Raji (cell line): ENCODE data around the gene DNASE1L2.
A peak's percentile ranks its signal among the peaks of the same experiment; 100 is the strongest.

ENCODE experiments used
- POLR2A ChIP-seq: IDR thresholded peaks from 2 replicates; pipeline ENCODE4 v1.6.1; 2011; ENCODE audit warnings: low read depth, low read length, control low read depth; ENCODE audit not compliant: insufficient read depth

Gene DNASE1L2

DNA sequence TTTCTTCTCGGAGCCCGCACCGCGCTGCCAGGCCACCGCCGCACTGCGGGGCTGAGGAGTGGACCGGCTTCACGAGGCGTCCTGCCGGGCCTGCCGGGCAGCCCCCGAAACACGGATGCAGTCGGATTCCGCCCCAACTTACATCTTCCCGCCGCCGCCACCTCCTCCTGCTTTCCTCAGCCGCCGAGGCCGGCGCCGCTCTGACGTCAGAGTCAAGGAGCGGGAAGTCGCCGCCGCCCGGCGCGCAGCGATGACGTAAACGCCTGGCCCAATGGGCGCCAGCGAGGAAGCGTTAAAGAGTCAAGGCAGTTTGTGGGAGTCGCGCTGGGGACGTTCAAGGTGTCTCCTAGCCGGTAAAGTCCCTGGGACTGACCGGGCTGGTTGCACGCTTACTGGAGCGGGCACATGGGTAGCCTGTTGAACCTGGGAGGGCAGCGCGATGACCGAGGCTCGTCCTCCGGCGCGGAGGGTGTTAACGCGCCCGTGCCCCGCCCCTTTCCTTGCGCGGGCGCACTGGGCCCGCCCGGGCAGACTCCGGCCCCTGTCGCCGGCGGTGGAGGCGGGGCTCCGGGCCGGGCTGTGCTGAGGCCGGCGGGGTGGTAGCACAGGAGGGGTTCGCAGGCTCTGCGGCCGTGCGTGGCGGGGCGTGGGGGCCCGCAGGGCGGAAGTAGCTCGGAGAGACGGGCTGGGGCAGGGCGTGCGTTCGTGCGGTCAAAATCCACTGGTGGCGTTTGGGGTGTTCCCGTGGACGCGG, 31.8 kb downstream of the DNASE1L2 start, which contains the start of gene RNPS1:
RNPS1 (minus strand) TSS at position 214 of the 754 bp plus-strand sequence. CDS start 3,483 bp downstream, outside the sequence.
- peak; percentile 89 for TF ChIP-seq POLR2A

DNA sequence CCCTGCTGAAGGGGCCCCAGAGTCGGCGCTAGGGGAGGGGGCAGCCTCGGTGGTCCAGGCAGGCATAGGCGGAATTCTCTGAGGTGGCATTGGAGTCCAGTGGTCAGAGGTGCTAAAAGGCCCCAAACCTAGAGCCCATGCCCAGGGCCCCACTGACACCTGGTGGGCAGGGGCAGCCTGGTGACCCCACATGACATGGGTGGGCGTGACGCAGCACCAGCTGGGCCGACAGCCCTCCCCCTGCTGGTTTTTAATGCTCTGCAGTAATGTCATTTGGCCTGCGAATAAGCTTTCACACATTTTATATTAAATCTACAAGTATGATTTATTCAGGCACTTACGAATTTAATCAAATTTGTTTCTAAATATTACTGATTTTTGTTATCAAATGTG, 33.8 kb downstream of the DNASE1L2 start:
- TF ChIP-seq POLR2A: no peak

- TF ChIP-seq POLR2A: peak; percentile 30; the same call in 1 of the 2 replicates
Observed at GRCh38 chr16:2270588-2271470, 34.6 kb downstream of the DNASE1L2 start.

GRCh38 chr16:2271848-2272461, 35.7 kb downstream of the DNASE1L2 start:
- TF ChIP-seq POLR2A: no peak

DNA sequence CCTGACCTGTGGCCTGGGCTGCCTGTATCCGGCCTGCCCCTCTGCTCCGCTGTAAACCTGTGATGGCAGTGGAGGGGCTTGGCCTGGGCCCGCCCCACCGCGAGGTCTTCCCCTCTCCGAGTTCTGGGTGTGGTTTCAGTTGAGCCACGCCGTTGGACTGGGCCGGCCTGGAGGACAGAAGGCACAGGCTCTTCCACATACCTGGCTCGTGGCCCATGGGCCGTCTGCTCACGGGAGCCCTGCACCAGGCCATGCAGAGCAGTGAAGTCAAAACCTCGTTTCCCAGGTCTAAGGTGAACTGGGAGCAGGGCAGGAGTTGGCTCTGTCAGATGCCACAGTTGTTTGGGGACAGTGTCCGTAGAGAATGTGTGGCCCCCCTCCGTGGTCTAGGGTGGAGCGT, 37.2 kb downstream of the DNASE1L2 start:
- no peak for TF ChIP-seq POLR2A

GRCh38 chr16:2273931-2274330, 37.7 kb downstream of the DNASE1L2 start:
- no peak for TF ChIP-seq POLR2A

GRCh38 chr16:2275476-2276367, 39.5 kb downstream of the DNASE1L2 start:
- 0 out of 2 replicates have a peak, but pooled peaks have one; percentile 23 for TF ChIP-seq POLR2A

DNA sequence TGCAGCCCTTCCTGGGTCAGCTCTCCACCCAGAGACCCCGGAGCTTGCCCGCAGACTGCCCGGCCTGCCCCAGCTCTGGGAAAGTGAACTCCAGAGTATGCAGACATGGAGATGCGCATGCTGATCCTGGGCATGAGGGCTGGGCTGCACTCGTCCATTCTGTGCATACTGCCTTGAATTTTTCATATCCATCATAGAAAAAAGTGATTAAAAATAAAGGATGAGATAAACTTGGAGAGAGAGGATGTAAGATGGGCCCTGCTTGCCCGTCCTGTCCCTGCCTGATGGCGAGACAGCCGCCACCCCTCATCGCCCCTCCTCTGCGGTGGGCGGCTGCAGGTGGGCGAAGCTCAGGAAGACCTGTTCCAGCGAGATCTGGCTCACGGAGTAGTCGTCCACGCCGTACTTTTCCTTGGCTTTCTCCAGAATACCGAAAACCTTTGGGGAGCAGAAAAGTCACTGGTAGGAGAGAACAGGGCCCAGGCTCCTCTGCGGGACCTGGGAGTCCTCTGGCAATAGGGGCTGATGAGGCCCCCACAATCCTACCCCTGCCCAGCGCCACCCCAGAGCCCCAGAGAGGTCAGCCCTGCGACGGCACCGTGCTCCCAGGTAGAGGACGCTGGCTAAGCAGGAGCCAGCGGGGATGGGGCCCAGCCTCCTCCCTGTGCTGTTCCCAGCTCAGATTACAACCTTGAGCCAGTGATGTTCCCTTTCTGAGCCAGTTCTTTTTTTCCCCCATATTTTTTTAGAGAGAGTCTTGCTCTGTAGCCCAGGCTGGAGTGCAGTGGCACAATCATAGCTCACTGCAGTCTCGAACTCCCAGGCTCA, 40.3 kb downstream of the DNASE1L2 start:
- no peak for TF ChIP-seq POLR2A

- TF ChIP-seq POLR2A: no peak
Observed at GRCh38 chr16:2277466-2278271, 41.4 kb downstream of the DNASE1L2 start.

GRCh38 chr16:2278272-2278608, 42.0 kb downstream of the DNASE1L2 start:
- no peak for TF ChIP-seq POLR2A

- TF ChIP-seq POLR2A: no peak
Observed at GRCh38 chr16:2278956-2279800, 42.9 kb downstream of the DNASE1L2 start.

DNA sequence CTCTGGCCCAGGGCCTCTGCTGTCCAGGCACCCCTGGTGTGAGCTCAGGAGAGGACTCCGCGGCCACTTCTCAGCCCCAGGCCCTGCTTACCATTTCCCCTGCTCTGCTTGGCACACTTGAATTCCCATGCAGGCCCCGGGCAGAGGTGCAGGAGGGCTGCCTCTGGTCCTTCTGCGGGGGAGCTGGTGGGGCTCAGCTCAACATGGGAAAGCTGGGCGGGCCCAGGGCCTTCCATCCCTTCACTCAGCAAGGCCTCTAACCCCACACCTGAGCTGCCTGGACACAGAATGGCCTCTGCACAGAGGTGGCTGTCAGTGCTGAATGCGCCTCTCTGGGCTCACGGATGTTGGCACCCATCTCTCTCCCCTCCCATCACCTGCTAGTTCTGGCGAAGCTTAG, 44.2 kb downstream of the DNASE1L2 start:
- TF ChIP-seq POLR2A: no peak
